Endodermal cell (in vitro differentiated cells): ENCODE measurements around the gene PLN. TPM values are rescaled to one million over a fixed set of nuclear protein-coding genes. Genes with fewer than 3 reads are reported as not detected.
A peak's percentile ranks its signal among the peaks of the same experiment; 100 is the strongest.

Source experiments
- DNase-seq: peaks from one replicate; pipeline ENCODE4 v3.0.0-alpha.2; 2017
- H3K27ac ChIP-seq: 2 replicates; pipeline ENCODE4 v1.5.1; 2013; ENCODE audit warnings: mild to moderate bottlenecking, low read depth, low read length, moderate library complexity
- H3K27me3 ChIP-seq: 2 replicates; pipeline ENCODE4 v1.6.1; 2013; ENCODE audit warnings: mild to moderate bottlenecking, low read length, moderate library complexity; ENCODE audit not compliant: insufficient read depth, control insufficient read depth, poor library complexity, severe bottlenecking
- H3K36me3 ChIP-seq: 2 replicates; pipeline ENCODE4 v1.7.0; 2013; ENCODE audit warnings: mild to moderate bottlenecking, low read length, moderate library complexity; ENCODE audit not compliant: control insufficient read depth, insufficient read depth
- H3K4me1 ChIP-seq: one replicate; pipeline ENCODE4 v1.7.0; 2013; ENCODE audit warnings: low read length; ENCODE audit not compliant: control insufficient read depth, insufficient read depth
- H3K4me3 ChIP-seq: 2 replicates; pipeline ENCODE4 v1.5.1; 2013; ENCODE audit warnings: mild to moderate bottlenecking, low read length, moderate library complexity
- H3K9ac ChIP-seq: 2 replicates; pipeline ENCODE4 v1.6.1; 2013; ENCODE audit warnings: mild to moderate bottlenecking, low read length, moderate library complexity; ENCODE audit not compliant: poor library complexity, severe bottlenecking; ENCODE audit errors: extremely low read depth
- H3K9me3 ChIP-seq: 2 replicates; pipeline ENCODE4 v1.6.1; 2013; ENCODE audit warnings: mild to moderate bottlenecking, low read length, moderate library complexity; ENCODE audit not compliant: control insufficient read depth
- H3K27ac Mint-ChIP-seq: 2 replicates; pipeline ENCODE4 v1.8.0; 2020; ENCODE audit warnings: mixed read lengths
- H3K27me3 Mint-ChIP-seq: 2 replicates; pipeline ENCODE4 v1.8.0; 2021; ENCODE audit warnings: mild to moderate bottlenecking, mixed read lengths; ENCODE audit not compliant: insufficient read depth
- H3K36me3 Mint-ChIP-seq: 2 replicates; pipeline ENCODE4 v1.8.0; 2020; ENCODE audit warnings: low read depth, mixed read lengths
- H3K4me1 Mint-ChIP-seq: 2 replicates; pipeline ENCODE4 v1.8.0; 2020; ENCODE audit warnings: mixed read lengths
- H3K4me3 Mint-ChIP-seq: 2 replicates; pipeline ENCODE4 v1.8.0; 2020; ENCODE audit warnings: mild to moderate bottlenecking, moderate library complexity, mixed read lengths
- H3K9me3 Mint-ChIP-seq: 2 replicates; pipeline ENCODE4 v1.8.0; 2020; ENCODE audit warnings: mild to moderate bottlenecking, mixed read lengths
- WGBS, 2 experiments: methylation state at CpG; one replicate each; pipeline versions ENCODE4 v1.1.5 to v1.1.7; 2013; ENCODE audit warnings: missing lambda C conversion rate in 2 of 2, mixed read lengths in 1 of 2; ENCODE audit not compliant: insufficient coverage in 1 of 2, insufficient read length in 1 of 2; 5-methylcytosine and 5-hydroxymethylcytosine counted together
- total RNA-seq, 2 donors: library from RNA; stranded (reverse); fragmentation: NEBNext Ultra II Directional in 1 of 2; extraction: Animal tissue kit (Norgen Biotek cat#: 25700) in 1 of 2; gene quantifications; 2 replicates in 1 of 2; 3 replicates in 1 of 2; pipeline ENCODE4 v1.2.1, GENCODE V29; 2021
- TF ChIP-seq, protein P1 (sequence below): fragments of 200-600 bp; sonication (generic); conservative IDR thresholded peaks from 2 replicates; pipeline ENCODE4 v1.5.0; 2021; ENCODE audit warnings: antibody characterized with exemption, mild to moderate bottlenecking

Gene PLN
- total RNA-seq, 2 donors from 2014 or later: not detected

DNA sequence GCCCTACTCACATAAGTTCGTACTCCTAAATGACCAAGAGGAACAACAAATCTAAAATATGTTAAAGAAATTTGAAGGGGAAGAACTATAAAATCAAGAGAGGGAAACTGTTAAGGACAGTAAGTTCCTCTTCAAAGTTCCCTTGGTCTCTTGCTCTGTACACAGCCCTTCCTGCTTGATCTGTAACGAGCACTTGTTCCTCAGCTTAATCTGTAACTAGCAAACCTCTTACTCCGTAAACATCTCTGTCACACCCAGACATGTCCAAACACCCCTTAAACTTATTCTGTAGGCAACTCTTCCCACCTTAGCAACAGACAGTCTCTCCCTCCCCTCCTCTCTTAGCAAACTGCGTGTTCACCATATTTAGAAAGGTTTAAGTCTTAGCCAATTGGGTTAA lies 29.9 kb downstream of the PLN start:
- no peak overlapping the region for H3K27ac Mint-ChIP-seq
- Histone ChIP-seq H3K9me3 (peaks cover 76% of the 10 kb centered on the region), H3K9ac (no peak overlapping the region), H3K36me3 (no peaks in the 10 kb centered on the region), H3K27ac (no peak overlapping the region), H3K4me3 (no peak overlapping the region), H3K4me1 (peaks cover 8% of the 10 kb centered on the region), H3K27me3 (no peaks in the 10 kb centered on the region)
- H3K27me3 Mint-ChIP-seq: no peaks in the 10 kb centered on the region
- WGBS, 2 experiments: 70 to 80% methylated on average over 2 to 3 of the region's 4 CpGs
- peaks cover 63% of the 10 kb centered on the region for H3K9me3 Mint-ChIP-seq
- H3K36me3 Mint-ChIP-seq: peaks cover 20% of the 10 kb centered on the region
- TF ChIP-seq, protein P1, sequence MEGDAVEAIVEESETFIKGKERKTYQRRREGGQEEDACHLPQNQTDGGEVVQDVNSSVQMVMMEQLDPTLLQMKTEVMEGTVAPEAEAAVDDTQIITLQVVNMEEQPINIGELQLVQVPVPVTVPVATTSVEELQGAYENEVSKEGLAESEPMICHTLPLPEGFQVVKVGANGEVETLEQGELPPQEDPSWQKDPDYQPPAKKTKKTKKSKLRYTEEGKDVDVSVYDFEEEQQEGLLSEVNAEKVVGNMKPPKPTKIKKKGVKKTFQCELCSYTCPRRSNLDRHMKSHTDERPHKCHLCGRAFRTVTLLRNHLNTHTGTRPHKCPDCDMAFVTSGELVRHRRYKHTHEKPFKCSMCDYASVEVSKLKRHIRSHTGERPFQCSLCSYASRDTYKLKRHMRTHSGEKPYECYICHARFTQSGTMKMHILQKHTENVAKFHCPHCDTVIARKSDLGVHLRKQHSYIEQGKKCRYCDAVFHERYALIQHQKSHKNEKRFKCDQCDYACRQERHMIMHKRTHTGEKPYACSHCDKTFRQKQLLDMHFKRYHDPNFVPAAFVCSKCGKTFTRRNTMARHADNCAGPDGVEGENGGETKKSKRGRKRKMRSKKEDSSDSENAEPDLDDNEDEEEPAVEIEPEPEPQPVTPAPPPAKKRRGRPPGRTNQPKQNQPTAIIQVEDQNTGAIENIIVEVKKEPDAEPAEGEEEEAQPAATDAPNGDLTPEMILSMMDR: no peak
- no peak for DNase-seq
- H3K4me3 Mint-ChIP-seq: no peak overlapping the region
- H3K4me1 Mint-ChIP-seq: peaks cover 14% of the 10 kb centered on the region

DNA sequence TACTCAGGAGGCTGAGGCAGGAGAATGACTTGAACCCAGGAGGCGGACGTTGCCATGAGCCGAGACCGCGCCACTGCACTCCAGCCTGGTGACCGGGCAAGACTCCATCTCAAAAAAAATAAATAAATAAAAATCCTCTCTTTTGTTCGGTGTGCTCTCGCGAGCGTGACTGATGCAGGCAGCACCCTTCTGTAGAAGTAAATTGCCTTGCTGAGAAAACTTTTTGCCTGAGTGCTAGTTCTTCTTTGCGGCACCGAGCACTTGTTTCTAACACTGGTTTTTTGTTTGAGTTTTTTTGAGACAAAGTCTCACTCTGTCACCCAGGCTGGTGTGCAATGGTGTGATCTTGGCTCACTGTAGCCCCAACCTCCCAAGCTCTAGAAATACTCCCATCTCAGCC lies 30.5 kb downstream of the PLN start:
- no peaks in the 10 kb centered on the region for H3K36me3 ChIP-seq
- H3K4me3 Mint-ChIP-seq: no peak overlapping the region
- H3K4me1 Mint-ChIP-seq: peaks cover 14% of the 10 kb centered on the region
- H3K27ac ChIP-seq: no peak overlapping the region
- H3K36me3 Mint-ChIP-seq: peaks cover 20% of the 10 kb centered on the region
- H3K9me3 ChIP-seq: peaks cover 69% of the 10 kb centered on the region
- WGBS, 2 experiments: 99% methylated on average over 9 to 12 of the region's 12 CpGs
- no peak overlapping the region for H3K9ac ChIP-seq
- H3K27me3 Mint-ChIP-seq: no peaks in the 10 kb centered on the region
- peaks cover 63% of the 10 kb centered on the region for H3K9me3 Mint-ChIP-seq
- peak overlapping the region; percentile 29 for H3K4me3 ChIP-seq
- no peaks in the 10 kb centered on the region for H3K27me3 ChIP-seq
- H3K4me1 ChIP-seq: peaks cover 8% of the 10 kb centered on the region
- TF ChIP-seq, protein P1: no peak
- no peak for DNase-seq
- no peak overlapping the region for H3K27ac Mint-ChIP-seq

DNA sequence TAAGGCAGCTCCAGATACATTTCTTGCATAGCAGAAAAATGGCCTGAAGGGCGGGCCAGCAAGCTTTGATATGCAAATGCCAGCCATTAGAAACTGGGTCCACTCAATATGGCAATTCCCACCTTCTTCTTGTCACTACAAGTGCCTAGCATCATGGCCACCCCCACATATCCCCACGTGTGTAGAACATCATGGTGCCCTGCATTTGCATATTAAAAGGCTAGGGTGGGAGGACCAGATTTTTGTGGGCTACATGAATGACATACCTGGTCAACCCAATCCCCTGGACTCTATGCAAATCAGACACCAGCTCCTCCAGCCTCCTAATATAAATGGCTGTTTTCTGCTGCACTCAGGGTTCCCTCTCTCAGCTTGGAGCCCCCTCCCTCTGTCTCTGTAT lies 31.7 kb downstream of the PLN start:
- H3K27ac ChIP-seq: no peak overlapping the region
- Mint-ChIP-seq H3K4me1 (peaks cover 14% of the 10 kb centered on the region), H3K9me3 (peaks cover 51% of the 10 kb centered on the region), H3K27ac (no peak overlapping the region), H3K36me3 (peaks cover 20% of the 10 kb centered on the region), H3K4me3 (no peak overlapping the region), H3K27me3 (no peaks in the 10 kb centered on the region)
- TF ChIP-seq, protein P1: no peak
- peak; percentile 80 for DNase-seq
- no peak overlapping the region for H3K9ac ChIP-seq
- no peaks in the 10 kb centered on the region for H3K27me3 ChIP-seq
- H3K36me3 ChIP-seq: no peaks in the 10 kb centered on the region
- peaks cover 8% of the 10 kb centered on the region for H3K4me1 ChIP-seq
- WGBS, 2 experiments: 89 to 93% methylated on average over 1 to 2 of the region's 2 CpGs
- peak overlapping the region; percentile 29 for H3K4me3 ChIP-seq
- H3K9me3 ChIP-seq: peaks cover 57% of the 10 kb centered on the region
